Ovary (tissue), 9 donors: ENCODE measurements around the gene AFG3L2. TPM values are rescaled to one million over a fixed set of nuclear protein-coding genes. Genes with fewer than 3 reads are reported as not detected.
A peak's percentile ranks its signal among the peaks of the same experiment; 100 is the strongest.

Experiments used
- DNase-seq, 5 donors: peaks; one replicate each; pipeline ENCODE4 v3.0.0-alpha.2; 2019 to 2020
- H3K27ac ChIP-seq, 2 donors: fragments of 200-600 bp; one replicate each; pipeline versions ENCODE4 v1.5.1 to v1.8.0; 2019 to 2022
- H3K27me3 ChIP-seq: fragments of 200-600 bp; one replicate; pipeline ENCODE4 v1.8.0; 2022
- H3K36me3 ChIP-seq: fragments of 200-600 bp; sonication (generic); one replicate; pipeline ENCODE4 v1.5.1; 2019
- H3K4me1 ChIP-seq: one replicate; pipeline ENCODE4 v1.8.1; 2013; ENCODE audit warnings: mild to moderate bottlenecking, moderate library complexity; ENCODE audit not compliant: insufficient read depth
- H3K4me3 ChIP-seq: fragments of 200-600 bp; sonication (generic); one replicate; pipeline ENCODE4 v1.5.1; 2017
- H3K9me3 ChIP-seq, 2 donors: fragments of 200-600 bp in 1 of 2; sonication (generic) in 1 of 2; one replicate each; pipeline versions ENCODE4 v1.5.1 to v1.8.1; 2013 to 2019; ENCODE audit warnings: mild to moderate bottlenecking in 1 of 2, moderate library complexity in 1 of 2
- CTCF ChIP-seq, 3 donors: fragments of 450-650 bp in 2 of 3; fragments of 200-600 bp in 1 of 3; IDR thresholded peaks; one replicate each; pipeline versions ENCODE4 v1.5.1 to v1.8.0; 2016 to 2022; ENCODE audit warnings: antibody characterized with exemption in 3 of 3, mild to moderate bottlenecking in 1 of 3
- EP300 ChIP-seq: sonication (generic); formaldehyde crosslinking; IDR thresholded peaks from one replicate; pipeline ENCODE4 v1.6.1; 2017; ENCODE audit warnings: antibody characterized with exemption
- POLR2A ChIP-seq: fragments of 450-650 bp; IDR thresholded peaks from one replicate; pipeline ENCODE4 v1.6.1; 2017; ENCODE audit warnings: antibody characterized with exemption, mild to moderate bottlenecking, moderate library complexity
- WGBS, 3 donors: extraction: QIAGEN DNeasy Blood & Tissue Kit in 1 of 3; methylation state at CpG; one replicate each; pipeline versions ENCODE4 v1.1.5 to v1.1.7; 2013 to 2017; 5-methylcytosine and 5-hydroxymethylcytosine counted together
- intact Hi-C, 4 donors: fragments of 100-400 bp; cut with DNase I; formaldehyde crosslinking; loops; one replicate each; pipeline versions ENCODE4 v1.11.0 to v1.15.1; 2022 to 2023
- polyA plus RNA-seq, 2 donors: library from polyadenylated mRNA; stranded (reverse); fragments of 200-250 nt in 1 of 2; fragments of 350-450 nt in 1 of 2; fragmentation: Illumina TruSeq in 1 of 2; extraction: RNeasy Lipid Tissue Mini Kit (QIAGEN cat#74804) in 1 of 2; gene quantifications; one replicate each; pipeline ENCODE4 v1.2.3, GENCODE V29; 2013 to 2014
- total RNA-seq, 7 donors: library from RNA; depleted of rRNA in 2 of 7; stranded (reverse); fragments of >200 nt in 2 of 7; fragmentation: NEBNext Ultra II Directional in 3 of 7; extraction: Animal tissue kit (Norgen Biotek cat#: 25700) in 3 of 7; gene quantifications; one replicate each; pipeline versions ENCODE4 v1.1.0 to v1.2.4, GENCODE V29; 2016 to 2023
- donor health status: DM: no; HTN: no; CAD: no; lungs with moderate emphysema.
- donor health status: DM: no; HTN: no; CAD: no.
- donor health status: Bipolar disorder and iron deficiency.
- donor health status: DM: yes; HTN: yes; CAD: no.
- donor health status: DM: no; HTN: no; CAD: no.
- donor health status: DM: yes; HTN: yes; CAD: no.

AFG3L2 gene
- total and polyA plus RNA-seq, 9 donors = 28.3 to 42.5 (median 34.9) TPM

GRCh38 chr18:12334366-12334808, 42.6 kb downstream of the AFG3L2 start:
- Histone ChIP-seq H3K27me3 (no peaks in the 10 kb centered on the region), H3K9me3 (no peaks in the 10 kb centered on the region), H3K4me1 (no peaks in the 10 kb centered on the region), H3K27ac (no peak overlapping the region), H3K4me3 (no peak overlapping the region), H3K36me3 (no peaks in the 10 kb centered on the region)
- intact Hi-C loops = no loop called here
- peak in 1 of 5 donors; percentile 57 for DNase-seq
- TF ChIP-seq EP300 (no peak), POLR2A (no peak), CTCF (IDR thresholded peaks at IDR 0.05) (no peak)
- 39 to 48% (median 45%) methylated on average over 2 of the region's 2 CpGs for WGBS, 3 donors

- Histone ChIP-seq H3K4me3 (no peak overlapping the region), H3K27me3 (no peaks in the 10 kb centered on the region), H3K27ac (no peak overlapping the region), H3K36me3 (no peaks in the 10 kb centered on the region), H3K9me3 (no peaks in the 10 kb centered on the region), H3K4me1 (no peaks in the 10 kb centered on the region)
- intact Hi-C loops = no loop called here
- 85 to 87% (median 87%) methylated on average over 10 of the region's 10 CpGs for WGBS, 3 donors
- no peak for TF ChIP-seq CTCF (IDR thresholded peaks at IDR 0.05)
- TF ChIP-seq EP300 = no peak
- TF ChIP-seq POLR2A = no peak
- no peak for DNase-seq
Measured at GRCh38 chr18:12333506-12334290, 43.3 kb downstream of the AFG3L2 start.

GRCh38 chr18:12330766-12331165, 46.3 kb downstream of the AFG3L2 start:
- H3K36me3 ChIP-seq = no peaks in the 10 kb centered on the region
- no peak for DNase-seq
- no peaks in the 10 kb centered on the region for H3K9me3 ChIP-seq
- H3K27me3 ChIP-seq = no peaks in the 10 kb centered on the region
- no peaks in the 10 kb centered on the region for H3K4me1 ChIP-seq
- no peak overlapping the region for H3K27ac ChIP-seq
- WGBS, 3 donors = 90 to 94% (median 90%) methylated on average over 4 of the region's 4 CpGs
- H3K4me3 ChIP-seq = no peak overlapping the region
- intact Hi-C loops = no loop called here
- TF ChIP-seq POLR2A = no peak
- TF ChIP-seq EP300 = no peak
- no peak for TF ChIP-seq CTCF (IDR thresholded peaks at IDR 0.05)

- DNase-seq = no peak
- TF ChIP-seq POLR2A = no peak
- no peak for TF ChIP-seq EP300
- TF ChIP-seq CTCF (IDR thresholded peaks at IDR 0.05) = no peak
- 82 to 91% (median 89%) methylated on average over 11 of the region's 11 CpGs for WGBS, 3 donors
- Histone ChIP-seq H3K36me3 (no peaks in the 10 kb centered on the region), H3K4me3 (no peak overlapping the region), H3K27ac (no peak overlapping the region), H3K27me3 (no peaks in the 10 kb centered on the region), H3K4me1 (no peaks in the 10 kb centered on the region), H3K9me3 (no peaks in the 10 kb centered on the region)
- intact Hi-C loops = loop anchor here in 1 of 4 donors (10.0 kb wide), 1 partner anchor 46 kb away; the partner anchor contains the start of gene AFG3L2
Measured at GRCh38 chr18:12329125-12329698, 47.8 kb downstream of the AFG3L2 start.
